ENCODE data around the gene TEX28. TPM values are rescaled to one million over a fixed set of nuclear protein-coding genes. Genes with fewer than 3 reads are reported as not detected.
A peak's percentile ranks its signal among the peaks of the same experiment; 100 is the strongest.

Gene TEX28
- total and polyA plus RNA-seq, 8 donors: not detected

GRCh38 chrX:154322890-154323289 is 28.0 kb upstream of the TEX28 start:
- H3K4me3 ChIP-seq: no peak overlapping the region
- H3K9me3 ChIP-seq: no peaks in the 10 kb centered on the region
- DNase-seq: no peak
- H3K27me3 ChIP-seq: peaks cover 0 to 13% (median 0%) of the 10 kb centered on the region in 3 donors
- no peaks in the 10 kb centered on the region for H3K36me3 ChIP-seq
- intact Hi-C loops (cut with DNase I; ENCODE audit: low total_unique reads): no loop called here
- peaks cover 0 to 11% (median 3%) of the 10 kb centered on the region in 4 donors for H3K4me1 ChIP-seq
- no peak overlapping the region for H3K27ac ChIP-seq
- 73 to 86% (median 83%) methylated on average over 7 to 10 of the region's 10 CpGs for WGBS, 5 donors
- no peak for TF ChIP-seq POLR2AphosphoS5 (IDR thresholded peaks at IDR 0.05)
- TF ChIP-seq POLR2A (IDR thresholded peaks at IDR 0.05): no peak
- TF ChIP-seq, protein P1, sequence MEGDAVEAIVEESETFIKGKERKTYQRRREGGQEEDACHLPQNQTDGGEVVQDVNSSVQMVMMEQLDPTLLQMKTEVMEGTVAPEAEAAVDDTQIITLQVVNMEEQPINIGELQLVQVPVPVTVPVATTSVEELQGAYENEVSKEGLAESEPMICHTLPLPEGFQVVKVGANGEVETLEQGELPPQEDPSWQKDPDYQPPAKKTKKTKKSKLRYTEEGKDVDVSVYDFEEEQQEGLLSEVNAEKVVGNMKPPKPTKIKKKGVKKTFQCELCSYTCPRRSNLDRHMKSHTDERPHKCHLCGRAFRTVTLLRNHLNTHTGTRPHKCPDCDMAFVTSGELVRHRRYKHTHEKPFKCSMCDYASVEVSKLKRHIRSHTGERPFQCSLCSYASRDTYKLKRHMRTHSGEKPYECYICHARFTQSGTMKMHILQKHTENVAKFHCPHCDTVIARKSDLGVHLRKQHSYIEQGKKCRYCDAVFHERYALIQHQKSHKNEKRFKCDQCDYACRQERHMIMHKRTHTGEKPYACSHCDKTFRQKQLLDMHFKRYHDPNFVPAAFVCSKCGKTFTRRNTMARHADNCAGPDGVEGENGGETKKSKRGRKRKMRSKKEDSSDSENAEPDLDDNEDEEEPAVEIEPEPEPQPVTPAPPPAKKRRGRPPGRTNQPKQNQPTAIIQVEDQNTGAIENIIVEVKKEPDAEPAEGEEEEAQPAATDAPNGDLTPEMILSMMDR (IDR thresholded peaks at IDR 0.05): no peak
- TF ChIP-seq EP300 (IDR thresholded peaks at IDR 0.05): no peak

GRCh38 chrX:154321594-154321993 is 26.7 kb upstream of the TEX28 start:
- intact Hi-C loops (cut with DNase I; ENCODE audit: low total_unique reads): no loop called here
- 47 to 59% (median 57%) methylated on average over 6 to 10 of the region's 10 CpGs for WGBS, 5 donors
- Histone ChIP-seq H3K4me1 (peaks cover 0 to 1% (median 0%) of the 10 kb centered on the region in 4 donors), H3K27me3 (peaks cover 0 to 13% (median 0%) of the 10 kb centered on the region in 3 donors), H3K4me3 (no peak overlapping the region), H3K36me3 (no peaks in the 10 kb centered on the region), H3K27ac (no peak overlapping the region), H3K9me3 (no peaks in the 10 kb centered on the region)
- no peak for TF ChIP-seq POLR2AphosphoS5 (IDR thresholded peaks at IDR 0.05)
- no peak for TF ChIP-seq POLR2A (IDR thresholded peaks at IDR 0.05)
- TF ChIP-seq EP300 (IDR thresholded peaks at IDR 0.05): no peak
- TF ChIP-seq, protein P1 (IDR thresholded peaks at IDR 0.05): no peak
- peak in 1 of 2 donors; percentile 27 for DNase-seq

- Histone ChIP-seq H3K36me3 (no peaks in the 10 kb centered on the region), H3K4me1 (no peaks in the 10 kb centered on the region), H3K9me3 (no peaks in the 10 kb centered on the region), H3K27me3 (peaks cover 0 to 13% (median 0%) of the 10 kb centered on the region in 3 donors), H3K4me3 (no peak overlapping the region), H3K27ac (no peak overlapping the region)
- 73 to 83% (median 76%) methylated on average over 5 to 7 of the region's 7 CpGs for WGBS, 5 donors
- intact Hi-C loops (cut with DNase I; ENCODE audit: low total_unique reads): no loop called here
- no peak for TF ChIP-seq EP300 (IDR thresholded peaks at IDR 0.05)
- TF ChIP-seq, protein P1 (IDR thresholded peaks at IDR 0.05): no peak
- no peak for TF ChIP-seq POLR2AphosphoS5 (IDR thresholded peaks at IDR 0.05)
- TF ChIP-seq POLR2A (IDR thresholded peaks at IDR 0.05): no peak
- DNase-seq: no peak
Measured at GRCh38 chrX:154321152-154321551, 26.2 kb upstream of the TEX28 start.

- WGBS, 5 donors: 81 to 90% (median 86%) methylated on average over 11 of the region's 11 CpGs
Measured at GRCh38 chrX:154320406-154320805, 25.5 kb upstream of the TEX28 start.

More at GRCh38 chrX:154320406-154320805, 25.5 kb upstream of the TEX28 start:
- TF ChIP-seq EP300 (IDR thresholded peaks at IDR 0.05) (no peak), POLR2AphosphoS5 (IDR thresholded peaks at IDR 0.05) (no peak), POLR2A (IDR thresholded peaks at IDR 0.05) (no peak)
- TF ChIP-seq, protein P1 (IDR thresholded peaks at IDR 0.05): no peak
- intact Hi-C loops (cut with DNase I; ENCODE audit: low total_unique reads): no loop called here
- no peak overlapping the region for H3K27ac ChIP-seq
- DNase-seq: no peak
- peaks cover 0 to 13% (median 0%) of the 10 kb centered on the region in 3 donors for H3K27me3 ChIP-seq
- no peaks in the 10 kb centered on the region for H3K9me3 ChIP-seq
- no peak overlapping the region for H3K4me3 ChIP-seq
- H3K36me3 ChIP-seq: no peaks in the 10 kb centered on the region
- no peaks in the 10 kb centered on the region for H3K4me1 ChIP-seq
